Measurements from ENCODE around the gene HMGN4.

Gene HMGN4

DNA sequence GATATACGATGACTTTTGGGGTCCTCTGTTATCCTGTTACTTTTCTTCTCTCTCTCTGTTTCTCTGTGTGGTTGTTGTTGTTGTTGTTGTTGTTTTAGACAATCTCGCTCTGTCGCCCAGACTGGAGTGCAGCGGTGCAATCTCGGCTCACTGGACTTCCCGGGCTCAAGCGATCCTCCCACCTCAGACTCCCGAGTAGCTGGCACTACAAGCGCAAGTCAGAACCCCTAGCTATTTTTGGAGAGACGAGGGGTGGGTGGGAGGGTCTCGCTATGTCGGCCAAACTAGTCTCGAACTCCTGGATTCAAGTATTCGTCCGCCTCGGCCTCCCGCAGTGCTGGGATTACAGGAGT, 39.5 kb downstream of the HMGN4 start:
- DNase-seq (ENCODE audit: low read depth) = no peak

DNA sequence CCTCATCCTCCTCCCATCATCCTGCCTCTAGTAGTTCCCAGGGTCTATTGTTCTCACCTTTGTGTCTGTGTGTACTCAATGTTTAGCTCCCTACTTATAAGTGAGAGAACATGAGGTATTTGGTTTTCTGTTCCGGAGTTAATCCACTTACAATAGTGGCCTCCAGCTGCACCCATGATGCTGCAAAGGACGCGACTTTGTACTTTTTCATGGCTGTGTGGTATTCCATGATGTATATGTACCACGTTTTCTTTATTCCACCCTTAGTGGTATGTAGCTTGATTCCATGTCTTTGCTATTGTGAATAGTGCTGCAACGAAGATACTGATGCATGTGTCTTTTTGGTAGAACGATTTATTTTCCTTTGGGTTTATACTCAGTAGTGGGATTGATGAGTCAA, 40.1 kb downstream of the HMGN4 start:
- no peak for DNase-seq (ENCODE audit: low read depth)

DNA sequence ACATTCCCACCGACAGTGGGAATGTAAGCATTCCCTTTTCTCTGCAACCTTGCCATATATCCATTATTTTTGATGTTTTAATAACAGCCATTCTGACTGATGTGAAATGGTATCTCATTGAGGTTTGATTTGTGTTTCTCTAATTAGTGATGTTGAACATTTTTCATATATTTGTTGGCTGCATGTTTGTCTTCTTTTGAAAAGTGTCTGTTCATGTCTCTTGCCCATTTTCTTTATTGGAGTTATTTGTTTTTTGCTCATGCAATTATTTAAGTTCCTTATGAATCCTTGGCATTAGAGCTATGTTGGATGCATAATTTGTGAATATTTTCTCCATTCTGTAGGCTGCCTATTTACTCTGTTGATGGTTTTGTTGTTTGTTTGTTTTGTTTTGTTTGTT, 40.6 kb downstream of the HMGN4 start:
- no peak for DNase-seq (ENCODE audit: low read depth)

DNA sequence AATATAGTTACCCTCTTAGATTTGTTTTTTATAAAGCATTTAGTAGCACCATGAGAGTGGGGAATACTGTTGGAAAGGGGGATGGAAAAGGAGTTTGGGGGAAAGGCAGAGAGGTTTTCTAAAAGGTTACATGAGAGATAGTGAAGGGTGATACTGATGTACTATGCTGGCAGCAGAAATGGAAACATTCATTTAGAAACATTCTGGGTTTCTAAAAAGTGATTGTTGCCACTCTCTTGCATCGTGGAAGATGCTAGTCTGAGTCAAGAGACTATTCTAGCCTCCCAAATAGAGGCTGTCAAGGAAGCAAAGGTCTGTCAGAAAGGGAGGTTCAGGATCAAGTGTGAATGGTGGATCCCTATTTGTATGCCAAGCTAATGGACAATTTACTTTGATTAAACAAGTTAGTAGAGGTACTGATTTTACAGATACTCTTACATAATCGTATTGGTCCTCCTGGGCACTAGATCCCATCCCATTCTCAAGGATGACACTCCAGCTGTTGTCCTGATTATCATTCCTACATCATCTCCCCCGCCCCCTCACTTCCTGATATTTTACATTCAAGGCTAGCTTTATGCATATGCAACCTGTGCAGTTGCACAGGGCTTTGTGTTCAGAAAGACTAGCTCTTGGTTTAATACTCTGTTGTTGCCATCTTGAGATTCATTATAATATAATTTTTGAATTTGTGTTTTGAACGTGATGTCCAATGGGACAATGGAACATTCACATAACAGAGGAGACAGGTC, 43.2 kb downstream of the HMGN4 start:
- no peak for DNase-seq (ENCODE audit: low read depth)

DNA sequence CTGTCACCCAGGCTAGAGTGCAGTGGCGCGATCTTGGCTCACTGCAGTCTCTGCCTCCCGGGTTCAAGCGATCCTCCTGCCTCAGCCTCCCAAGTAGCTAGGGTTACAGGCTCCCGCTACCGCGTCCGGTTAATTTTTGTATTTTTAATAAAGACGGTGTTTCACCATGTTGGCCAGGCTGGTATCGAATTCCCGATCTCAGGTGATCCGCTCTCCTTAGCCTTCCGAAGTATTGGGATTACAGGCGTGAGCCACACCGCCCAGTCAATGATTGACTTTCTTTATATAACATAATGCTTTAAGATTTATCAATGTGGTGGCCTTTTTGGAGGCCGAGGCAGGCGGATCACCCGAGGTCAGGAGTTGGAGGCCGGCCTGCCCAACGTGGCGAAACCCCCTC, 50.8 kb downstream of the HMGN4 start:
- DNase-seq (ENCODE audit: low read depth) = no peak

DNA sequence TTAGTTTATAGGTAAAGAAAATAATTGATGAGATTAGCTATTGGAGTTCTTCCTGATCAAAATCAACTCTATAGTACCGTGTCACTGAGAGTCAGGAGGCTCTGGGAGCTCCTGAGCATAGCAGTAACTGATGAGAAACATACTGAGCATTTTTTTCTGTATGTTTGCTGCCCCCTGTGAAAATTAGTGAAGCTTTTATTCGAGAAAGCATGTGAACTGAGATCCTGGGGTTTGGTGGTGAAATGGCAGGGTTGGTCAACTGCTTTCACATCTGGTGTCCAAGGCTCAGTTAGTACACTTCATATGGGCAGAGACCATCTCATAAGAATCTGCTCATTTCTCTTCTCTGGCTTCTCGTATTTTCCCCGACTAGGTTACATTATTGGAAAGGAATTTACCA, 54.5 kb downstream of the HMGN4 start:
- DNase-seq (ENCODE audit: low read depth) = no peak

DNA sequence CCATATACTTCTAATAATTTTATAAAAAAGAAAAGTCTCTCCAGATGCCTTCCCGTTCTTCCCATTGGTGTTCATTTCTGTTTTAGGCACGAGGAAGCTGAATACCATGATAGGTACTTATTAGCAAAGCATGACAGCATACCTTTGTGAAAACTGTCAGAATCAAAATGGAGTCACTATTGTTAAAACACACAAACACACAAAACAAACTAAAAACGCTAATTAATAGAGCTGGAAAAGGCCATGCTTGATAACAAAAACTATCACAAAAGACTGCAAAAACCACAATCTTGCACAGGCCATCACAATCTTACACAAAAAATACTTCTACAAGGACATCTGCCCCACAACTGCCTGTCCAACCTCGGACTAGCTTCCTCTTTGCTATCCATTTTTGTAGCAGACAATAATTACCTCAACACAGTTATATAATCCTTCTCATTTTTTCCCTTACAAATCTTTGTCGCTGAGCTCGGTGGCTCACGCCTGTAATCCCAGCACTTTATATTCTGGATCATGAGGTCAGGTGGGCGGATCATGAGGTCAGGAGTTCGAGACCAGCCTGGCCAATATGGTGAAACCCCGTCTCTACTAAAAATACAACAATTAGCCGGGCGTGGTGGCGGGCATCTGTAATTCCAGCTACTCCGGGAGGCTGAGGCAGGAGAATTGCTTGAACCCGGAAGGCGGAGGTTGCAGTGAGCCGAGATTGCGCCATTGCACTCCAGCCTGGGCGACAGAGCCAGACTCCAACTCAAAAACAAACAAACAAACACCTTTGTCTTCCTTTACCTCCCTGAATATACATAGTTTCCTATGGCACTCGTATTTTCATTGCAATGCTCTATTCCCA, 55.3 kb downstream of the HMGN4 start:
- DNase-seq (ENCODE audit: low read depth) = no peak

DNA sequence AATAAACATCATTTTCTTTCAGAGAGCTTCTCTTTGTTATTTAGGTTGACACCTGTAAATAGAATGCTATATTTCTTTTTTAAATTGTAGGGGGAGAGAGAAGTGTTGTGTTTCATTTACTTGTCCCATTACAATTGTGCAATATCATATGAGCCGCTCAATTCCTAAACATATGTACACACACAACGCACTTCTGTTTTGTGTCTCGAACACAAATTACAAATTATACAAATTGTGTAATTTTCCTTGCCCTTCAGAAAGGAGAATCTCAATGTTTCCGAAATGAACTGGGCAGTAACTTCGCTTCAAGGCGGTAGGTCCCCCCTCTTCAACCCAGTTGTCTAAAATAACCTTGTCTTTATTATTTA, 55.9 kb downstream of the HMGN4 start:
- DNase-seq (ENCODE audit: low read depth) = no peak

DNA sequence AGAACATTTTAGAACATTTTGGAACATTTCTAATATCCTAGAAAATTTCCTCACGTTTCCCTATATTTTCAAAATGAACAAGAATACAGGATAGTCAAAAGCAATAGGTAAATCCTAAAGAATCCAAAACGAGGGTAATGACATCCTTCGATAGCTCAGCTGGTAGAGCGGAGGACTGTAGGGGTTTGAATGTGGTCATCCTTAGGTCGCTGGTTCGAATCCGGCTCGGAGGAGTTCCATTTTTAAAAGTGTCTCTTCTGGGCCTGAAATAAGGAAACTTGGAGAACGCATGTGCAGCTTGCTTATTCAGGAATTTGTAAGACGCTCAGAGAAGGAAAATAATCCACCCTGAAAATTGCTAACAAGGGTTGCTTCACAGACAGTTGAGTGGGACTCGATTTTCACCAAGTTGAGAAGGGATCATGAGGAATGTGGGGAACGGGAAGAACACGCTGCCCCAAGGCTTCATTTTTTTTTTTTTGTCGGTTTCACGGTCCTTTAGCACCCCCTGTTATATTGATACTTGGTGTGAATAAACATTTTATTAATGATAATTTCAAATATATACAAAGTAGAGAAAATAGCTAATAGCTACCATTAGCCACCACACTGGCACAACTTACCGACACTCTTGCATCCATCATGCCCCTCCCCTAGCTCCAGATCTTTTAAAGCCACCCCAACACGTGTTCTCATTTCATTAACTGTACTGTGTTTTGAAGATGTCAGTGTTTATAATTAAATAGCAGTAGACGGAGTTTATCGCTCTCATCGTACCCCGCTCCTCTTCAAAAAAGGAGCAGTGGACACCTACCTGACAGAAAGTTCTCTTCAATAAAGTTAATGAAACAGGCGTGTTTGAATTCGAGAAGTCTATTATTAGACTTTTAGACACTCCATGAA, 56.8 kb downstream of the HMGN4 start:
- DNase-seq (ENCODE audit: low read depth) = peak; percentile 26

DNA sequence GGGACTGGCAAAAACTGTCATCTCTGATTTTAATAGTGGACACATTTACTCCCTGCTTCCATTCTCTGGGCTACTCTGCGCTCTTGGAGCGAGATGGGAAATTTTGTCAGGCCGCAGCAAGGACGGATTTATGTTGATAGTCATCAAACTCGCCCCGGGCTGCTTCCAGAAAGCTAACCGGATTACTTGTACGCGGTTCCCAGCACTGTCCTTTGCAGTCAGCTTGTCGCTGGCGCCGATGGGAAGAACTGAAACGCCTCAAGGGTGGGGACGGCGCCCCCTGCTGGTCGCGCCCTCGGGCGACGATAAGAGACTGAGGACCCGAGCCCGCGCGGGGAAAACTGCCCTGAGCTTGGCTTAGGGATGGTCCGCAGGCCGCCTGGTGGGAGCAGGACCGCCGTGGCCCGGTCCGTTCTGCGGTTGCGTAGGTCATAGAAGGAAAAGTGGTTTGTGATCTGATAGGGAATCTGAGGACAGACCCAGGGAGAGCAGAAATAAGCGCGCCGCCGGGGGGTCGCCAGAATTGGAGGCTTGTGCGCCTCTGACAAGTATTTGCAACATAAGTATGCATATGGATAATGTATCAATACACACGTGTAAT, 57.6 kb downstream of the HMGN4 start:
- DNase-seq (ENCODE audit: low read depth) = peak; percentile 78
